Liver (tissue), 3 donors: ENCODE data around the gene B4GALNT3.

Experiments
- CTCF ChIP-seq: fragments of 150-350 bp; IDR thresholded peaks from 2 replicates; pipeline ENCODE4 v1.5.1; 2017; ENCODE audit warnings: improper control_type of control experiment, low read depth, low read length; ENCODE audit not compliant: missing input control
- EGR1 ChIP-seq, 2 donors: IDR thresholded peaks; 2 replicates each; pipeline ENCODE4 v1.6.1; 2016 to 2018; ENCODE audit warnings: antibody characterized with exemption in 2 of 2, low read depth in 2 of 2
- GABPA ChIP-seq, 2 donors: IDR thresholded peaks in 1 of 2; conservative IDR thresholded peaks in 1 of 2; 2 replicates each; pipeline ENCODE4 v1.6.1; 2016; ENCODE audit warnings: antibody characterized with exemption in 2 of 2, mild to moderate bottlenecking in 1 of 2, moderate library complexity in 1 of 2
- HNF4A ChIP-seq, 2 donors: conservative IDR thresholded peaks; 2 replicates each; pipeline ENCODE4 v1.6.1; 2016; ENCODE audit warnings: antibody characterized with exemption in 2 of 2, mild to moderate bottlenecking in 2 of 2
- HNF4G ChIP-seq: IDR thresholded peaks from 2 replicates; pipeline ENCODE4 v1.6.1; 2016; ENCODE audit warnings: antibody characterized with exemption
- JUND ChIP-seq, 2 donors: IDR thresholded peaks; 2 replicates each; pipeline ENCODE4 v1.6.1; 2016; ENCODE audit warnings: antibody characterized with exemption in 2 of 2
- RAD21 ChIP-seq, 2 donors: IDR thresholded peaks; 2 replicates each; pipeline ENCODE4 v1.6.1; 2016; ENCODE audit warnings: antibody characterized with exemption in 2 of 2, mild to moderate bottlenecking in 2 of 2
- SP1 ChIP-seq: IDR thresholded peaks from 2 replicates; pipeline ENCODE4 v1.6.1; 2018; ENCODE audit warnings: antibody characterized with exemption, mild to moderate bottlenecking
- TAF1 ChIP-seq: conservative IDR thresholded peaks from 2 replicates; pipeline ENCODE4 v1.6.1; 2016; ENCODE audit warnings: antibody characterized with exemption, mild to moderate bottlenecking
- YY1 ChIP-seq: IDR thresholded peaks from 2 replicates; pipeline ENCODE4 v1.6.1; 2016; ENCODE audit warnings: antibody characterized with exemption, mild to moderate bottlenecking
- ZBTB33 ChIP-seq: IDR thresholded peaks from 2 replicates; pipeline ENCODE4 v1.6.1; 2016; ENCODE audit warnings: antibody characterized with exemption
- TF ChIP-seq, protein P1 (sequence below): IDR thresholded peaks from 2 replicates; pipeline ENCODE4 v1.6.1; 2016; ENCODE audit warnings: antibody characterized with exemption
- TF ChIP-seq, protein P2 (sequence below): IDR thresholded peaks from 2 replicates; pipeline ENCODE4 v1.6.1; 2016; ENCODE audit warnings: antibody characterized with exemption
- donor health status: healthy.
- donor health status: healthy.

- TF ChIP-seq CTCF (no peak), SP1 (no peak), RAD21 (IDR thresholded peaks at IDR 0.05) (no peak), ZBTB33 (no peak), EGR1 (IDR thresholded peaks at IDR 0.05; ENCODE audit: low read depth in 2 of 2) (no peak), TAF1 (no peak), YY1 (no peak), JUND (IDR thresholded peaks at IDR 0.05) (no peak), GABPA (IDR thresholded peaks at IDR 0.05 in 1 of 2, conservative IDR thresholded peaks at IDR 0.05 in 1 of 2) (no peak), HNF4G (no peak), HNF4A (conservative IDR thresholded peaks at IDR 0.05) (no peak)
- TF ChIP-seq, protein P1, sequence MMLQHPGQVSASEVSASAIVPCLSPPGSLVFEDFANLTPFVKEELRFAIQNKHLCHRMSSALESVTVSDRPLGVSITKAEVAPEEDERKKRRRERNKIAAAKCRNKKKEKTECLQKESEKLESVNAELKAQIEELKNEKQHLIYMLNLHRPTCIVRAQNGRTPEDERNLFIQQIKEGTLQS: no peak
- TF ChIP-seq, protein P2, sequence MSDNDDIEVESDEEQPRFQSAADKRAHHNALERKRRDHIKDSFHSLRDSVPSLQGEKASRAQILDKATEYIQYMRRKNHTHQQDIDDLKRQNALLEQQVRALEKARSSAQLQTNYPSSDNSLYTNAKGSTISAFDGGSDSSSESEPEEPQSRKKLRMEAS: no peak
These were observed 66.3 kb downstream of the B4GALNT3 start for GRCh38 chr12:526089-526488.
